ENCODE data around the gene DNAL4. TPM values are rescaled to one million over a fixed set of nuclear protein-coding genes. Genes with fewer than 3 reads are reported as not detected.

The DNAL4 gene
- total and polyA plus RNA-seq, 2 of the 4 experiments (the other 2 are of a cell fraction): 6.1 to 12.1 TPM

- Histone ChIP-seq H4K8ac (ENCODE audit: low read depth in 2 of 2, low read length in 2 of 2) (no peak overlapping the region), H2BK20ac (ENCODE audit: low read depth, low read length) (no peak overlapping the region), H3K4me3 (ENCODE audit: insufficient read depth, low read depth, low read length) (no peak overlapping the region), H3K9ac (ENCODE audit: low read depth, low read length) (no peak overlapping the region), H3K56ac (ENCODE audit: extremely low read depth, insufficient read depth, low read length) (no peak overlapping the region), H3K4me1 (ENCODE audit: control insufficient read depth, insufficient read depth, low read length) (no peaks in the 10 kb centered on the region), H4K91ac (ENCODE audit: insufficient read depth, low read depth, low read length) (no peak overlapping the region), H3K4me2 (ENCODE audit: low read depth, low read length) (no peak overlapping the region), H3K9me1 (ENCODE audit: insufficient read depth, low read length) (no peaks in the 10 kb centered on the region), H3K4ac (ENCODE audit: low read depth, low read length) (no peak overlapping the region), H2AK9ac (replicated peaks; ENCODE audit: low read depth, low read length, poor library complexity) (no peak overlapping the region), H3K23ac (ENCODE audit: low read depth, low read length) (no peak overlapping the region), H3K27me3 (ENCODE audit: control insufficient read depth, insufficient read depth, low read length) (no peaks in the 10 kb centered on the region), H3K36me3 (ENCODE audit: control insufficient read depth, insufficient read depth, low read length) (no peaks in the 10 kb centered on the region), H3K18ac (ENCODE audit: low read depth, low read length) (no peak overlapping the region), H3K14ac (replicated peaks; ENCODE audit: low read depth, low read length) (no peak overlapping the region), H2BK120ac (ENCODE audit: low read depth, low read length) (no peak overlapping the region), H3K79me1 (ENCODE audit: low read depth in 1 of 2, low read length in 2 of 2) (no peaks in the 10 kb centered on the region), H3K9me3 (ENCODE audit: control insufficient read depth, insufficient read depth, low read length) (no peaks in the 10 kb centered on the region), H2AK5ac (ENCODE audit: low read depth, low read length) (no peak overlapping the region), H2BK5ac (ENCODE audit: low read depth, low read length, poor library complexity, severe bottlenecking) (no peak overlapping the region), H4K20me1 (ENCODE audit: insufficient read depth, low read length) (no peaks in the 10 kb centered on the region; the same call in 1 of the 2 replicates), H4K5ac (ENCODE audit: low read depth, low read length) (no peak overlapping the region), H2BK15ac (ENCODE audit: low read depth, low read length) (no peak overlapping the region), H2AFZ (replicated peaks; ENCODE audit: low read length, poor library complexity) (peak overlapping the region; percentile 51), H3K27ac (ENCODE audit: insufficient read depth, low read length) (no peak overlapping the region)
- ATAC-seq (ENCODE audit: low read depth) (no peak), DNase-seq (no peak)
- in situ Hi-C loops (cut with MboI; ENCODE audit: low sequenced_read_pairs): no loop called here
- ChIA-PET CTCF (no interaction called here), POLR2A (ENCODE audit: unreplicated experiment) (no interaction called here)
- no TSS peak for BruUV-seq (replicated peaks)
- intact Hi-C loops (cut with micrococcal nuclease): no loop called here
- TF ChIP-seq USF2 (IDR thresholded peaks at IDR 0.05; ENCODE audit: low read depth, low read length) (no peak), NFE2L2 (IDR thresholded peaks at IDR 0.05; ENCODE audit: low read depth, low read length) (no peak), SMC3 (IDR thresholded peaks at IDR 0.05; ENCODE audit: low read depth, low read length) (no peak), MAZ (IDR thresholded peaks at IDR 0.05; ENCODE audit: borderline replicate concordance, low read depth, low read length) (no peak), FOS (IDR thresholded peaks at IDR 0.05; ENCODE audit: low read depth, low read length) (no peak), CEBPB (IDR thresholded peaks at IDR 0.05; ENCODE audit: low read depth, low read length) (no peak), RAD21 (IDR thresholded peaks at IDR 0.05; ENCODE audit: low read length) (no peak), RCOR1 (IDR thresholded peaks at IDR 0.05; ENCODE audit: insufficient replicate concordance, low read length) (no peak), MXI1 (IDR thresholded peaks at IDR 0.05; ENCODE audit: borderline replicate concordance, low read depth, low read length) (no peak), ELK1 (IDR thresholded peaks at IDR 0.05; ENCODE audit: borderline replicate concordance, low read depth, low read length) (no peak), MAFK (IDR thresholded peaks at IDR 0.05; ENCODE audit: low read depth, low read length) (no peak), CTCF (conservative IDR thresholded peaks at IDR 0.05; ENCODE audit: low read depth, low read length) (no peak), POLR2A (IDR thresholded peaks at IDR 0.05; ENCODE audit: low read depth, low read length) (no peak), RFX5 (IDR thresholded peaks at IDR 0.05; ENCODE audit: low read depth, low read length) (no peak), BHLHE40 (IDR thresholded peaks at IDR 0.05; ENCODE audit: low read depth, low read length) (no peak), CHD1 (IDR thresholded peaks at IDR 0.05; ENCODE audit: low read depth, low read length) (no peak)
- WGBS, 2 experiments (ENCODE audit: extremely low coverage in 2 of 2, insufficient read length in 1 of 2): no CpG with 5 or more reads among the region's 7 CpGs
- dilution Hi-C loops (cut with HindIII; ENCODE audit: low sequenced_read_pairs, unreplicated experiment): no loop called here
Measured at GRCh38 chr22:38830845-38831108, 36.8 kb upstream of the DNAL4 start.
